IPS-18c (cell line): ENCODE measurements around the gene WDTC1.

Experiments used
- H3K4me3 ChIP-seq: 2 replicates; pipeline ENCODE4 v1.7.0; 2013; ENCODE audit warnings: low read depth, mild to moderate bottlenecking, low read length, moderate library complexity; ENCODE audit not compliant: insufficient read depth
- H3K9me3 ChIP-seq: one replicate; pipeline ENCODE4 v1.6.1; 2013; ENCODE audit warnings: mild to moderate bottlenecking, low read length, moderate library complexity; ENCODE audit not compliant: control insufficient read depth, insufficient read depth

The WDTC1 gene

DNA sequence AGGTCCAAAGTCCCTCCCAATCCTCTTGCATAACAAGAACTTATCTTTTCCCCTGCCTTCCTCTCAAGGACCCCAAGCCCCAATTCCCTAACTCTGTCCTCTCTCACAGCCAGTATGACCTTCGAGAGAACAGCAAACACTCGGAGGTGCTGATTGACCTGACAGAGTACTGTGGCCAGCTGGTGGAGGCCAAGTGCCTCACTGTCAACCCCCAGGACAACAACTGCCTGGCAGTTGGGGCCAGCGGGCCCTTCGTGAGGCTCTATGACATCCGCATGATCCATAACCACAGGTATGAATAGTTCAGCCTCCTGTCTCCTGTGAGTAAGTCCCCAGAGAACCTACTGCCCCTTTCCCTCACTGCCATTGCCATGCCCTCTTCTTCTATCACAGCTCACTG lies 57.7 kb downstream of the WDTC1 start:
- H3K9me3 ChIP-seq = no peaks in the 10 kb centered on the region

GRCh38 chr1:27293915-27294314 lies 59.5 kb downstream of the WDTC1 start:
- H3K4me3 ChIP-seq = no peak overlapping the region
- H3K9me3 ChIP-seq = no peaks in the 10 kb centered on the region

More for the DNA sequence above, 57.7 kb downstream of the WDTC1 start:
- H3K4me3 ChIP-seq = no peak overlapping the region

DNA sequence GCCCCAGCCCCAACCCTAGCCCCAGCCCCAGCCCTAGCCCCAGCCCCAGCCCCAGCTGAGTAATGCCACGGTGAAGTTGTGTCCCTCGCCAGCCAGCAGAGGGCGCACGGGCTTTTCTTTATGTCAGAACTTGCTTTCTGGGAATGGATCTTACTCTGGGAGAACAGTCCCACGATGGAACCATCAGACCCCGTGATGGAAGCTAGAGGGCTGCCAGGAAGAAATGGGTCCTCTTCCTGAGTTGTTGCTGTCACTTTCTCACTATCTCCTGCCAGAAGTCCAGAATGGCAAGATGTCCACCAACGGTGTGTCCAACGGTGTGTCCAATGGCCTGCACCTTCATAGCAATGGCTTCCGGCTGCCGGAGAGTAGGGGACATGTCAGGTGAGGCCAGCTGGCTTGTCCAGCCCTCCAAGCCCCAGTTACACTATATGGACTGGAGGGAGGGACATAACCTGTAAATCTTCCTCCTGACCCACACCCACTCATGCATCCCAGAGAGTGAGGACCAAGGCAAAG lies 62.4 kb downstream of the WDTC1 start:
- H3K9me3 ChIP-seq = no peaks in the 10 kb centered on the region

DNA sequence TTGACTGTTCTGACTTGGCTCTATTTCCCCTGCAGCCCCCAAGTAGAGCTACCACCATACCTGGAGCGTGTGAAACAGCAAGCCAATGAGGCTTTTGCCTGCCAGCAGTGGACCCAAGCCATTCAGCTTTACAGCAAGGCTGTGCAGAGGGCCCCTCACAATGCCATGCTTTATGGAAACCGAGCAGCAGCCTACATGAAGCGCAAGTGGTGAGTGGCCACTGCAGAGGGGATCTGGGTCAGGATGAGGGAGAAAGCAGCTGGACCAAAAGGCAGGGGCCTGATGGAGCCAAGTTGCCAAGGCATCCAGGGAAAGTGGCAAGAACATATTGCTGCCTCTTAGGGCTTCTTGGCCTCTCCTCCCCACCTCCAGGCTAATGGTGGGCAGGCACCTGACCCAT lies 63.5 kb downstream of the WDTC1 start:
- Histone ChIP-seq H3K4me3 (no peak overlapping the region), H3K9me3 (no peaks in the 10 kb centered on the region)

More for the DNA sequence above, 62.4 kb downstream of the WDTC1 start:
- no peak overlapping the region for H3K4me3 ChIP-seq

- no peaks in the 10 kb centered on the region for H3K9me3 ChIP-seq
- no peak overlapping the region for H3K4me3 ChIP-seq
Observed at GRCh38 chr1:27298632-27299384, 64.4 kb downstream of the WDTC1 start.

DNA sequence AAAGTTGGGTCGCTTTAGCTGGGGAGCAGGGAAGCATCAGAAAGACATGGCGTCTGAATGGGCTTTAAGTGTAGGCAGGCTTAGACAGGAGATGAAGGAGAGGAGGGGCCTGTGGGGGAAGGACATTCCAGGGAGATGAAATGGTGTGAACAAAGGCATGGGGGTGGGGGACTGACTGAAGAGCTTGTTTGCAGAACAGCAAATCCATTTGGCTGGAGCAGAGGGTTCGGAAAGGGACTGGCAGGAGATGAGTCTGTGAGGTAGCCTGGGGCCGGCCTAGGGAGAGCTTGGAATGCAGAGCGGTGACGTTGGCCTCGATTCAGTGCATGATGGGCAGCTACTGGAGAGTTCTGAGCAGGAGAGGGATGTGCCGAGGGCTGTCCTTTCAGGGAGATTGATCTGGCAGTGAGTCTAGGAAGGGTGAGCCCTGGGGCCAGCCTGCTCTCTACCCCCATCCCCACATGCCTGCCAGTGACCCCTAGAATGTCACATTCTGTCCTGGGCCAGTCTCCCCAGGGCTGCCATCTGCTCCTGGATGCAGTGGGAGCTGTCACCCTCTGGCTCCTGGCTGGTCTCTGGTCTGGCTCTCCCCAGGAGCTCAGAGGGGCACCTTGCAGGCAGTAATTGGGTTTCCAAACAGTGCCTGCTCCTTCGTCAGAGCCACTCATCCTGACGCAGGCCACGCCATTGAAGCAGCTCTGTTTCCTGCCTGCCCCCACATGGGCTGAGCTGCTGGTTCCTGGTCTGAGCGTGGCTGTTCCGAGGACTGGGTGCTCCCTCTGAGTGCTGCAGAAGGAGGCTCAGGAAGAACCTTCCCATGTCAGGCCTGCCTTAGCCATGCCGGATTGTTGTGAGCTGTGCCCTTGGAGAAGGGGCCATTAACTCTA lies 65.2 kb downstream of the WDTC1 start:
- Histone ChIP-seq H3K9me3 (no peaks in the 10 kb centered on the region), H3K4me3 (no peak overlapping the region)

DNA sequence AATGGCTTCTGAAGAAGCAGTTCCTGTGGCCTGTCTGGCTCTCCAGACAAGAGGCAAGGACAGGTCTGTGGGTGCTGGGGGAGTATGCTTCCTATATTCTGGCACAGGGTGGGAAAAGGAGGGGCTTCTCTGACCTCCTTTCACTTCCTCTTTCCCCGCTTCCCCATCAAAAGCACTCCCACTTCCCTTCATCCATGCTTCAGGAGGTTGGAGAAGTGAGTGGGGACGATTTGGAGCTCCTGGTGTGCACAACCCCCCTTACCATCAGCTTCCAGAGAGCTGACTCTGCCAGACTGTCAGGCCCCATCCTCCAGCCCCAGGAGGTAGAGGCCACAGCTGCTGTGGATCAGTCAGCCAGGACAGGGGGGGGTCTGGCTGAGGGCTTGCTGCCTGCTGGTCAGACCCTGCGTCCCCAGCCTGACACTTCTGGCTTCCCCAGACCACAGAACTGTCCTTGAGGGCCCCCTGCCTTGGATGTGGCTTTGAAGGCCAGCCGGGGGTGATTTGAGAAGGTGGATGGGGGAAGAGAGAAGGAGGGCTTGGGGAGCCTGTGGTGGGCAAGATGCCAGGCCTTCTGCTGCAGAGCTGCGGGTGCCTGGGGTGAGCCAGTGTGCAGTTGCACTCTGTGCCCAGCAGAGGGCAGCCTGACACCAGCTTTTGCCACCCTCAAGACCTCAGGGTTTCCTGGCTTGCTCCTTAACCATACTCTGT lies 66.1 kb downstream of the WDTC1 start:
- Histone ChIP-seq H3K4me3 (no peak overlapping the region), H3K9me3 (no peaks in the 10 kb centered on the region)

- H3K9me3 ChIP-seq = no peaks in the 10 kb centered on the region
Observed at GRCh38 chr1:27301052-27301422, 66.6 kb downstream of the WDTC1 start.

GRCh38 chr1:27301582-27302199 lies 67.3 kb downstream of the WDTC1 start:
- H3K4me3 ChIP-seq = no peak overlapping the region

More at GRCh38 chr1:27301052-27301422, 66.6 kb downstream of the WDTC1 start:
- H3K4me3 ChIP-seq = no peak overlapping the region

DNA sequence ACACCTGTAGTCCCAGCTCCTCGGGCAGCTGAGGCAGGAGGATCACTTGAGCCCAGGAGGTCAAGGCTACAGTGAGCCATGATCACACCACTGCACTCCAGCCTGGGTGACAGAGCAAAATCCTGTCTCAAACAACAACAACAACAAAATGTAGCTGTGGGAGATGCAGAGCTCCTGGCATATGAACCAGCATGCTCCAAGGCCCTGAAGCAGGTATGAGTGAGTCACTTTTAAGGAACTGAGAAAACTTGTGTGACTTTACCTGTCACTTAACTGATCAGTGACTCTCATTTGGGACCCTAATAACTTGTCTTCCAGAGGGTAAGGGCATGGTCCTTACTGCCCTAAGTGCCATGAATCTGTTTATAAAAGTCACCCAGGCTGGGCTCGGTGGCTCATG lies 68.2 kb downstream of the WDTC1 start:
- H3K4me3 ChIP-seq = no peak overlapping the region
- H3K9me3 ChIP-seq = no peaks in the 10 kb centered on the region

More at GRCh38 chr1:27301582-27302199, 67.3 kb downstream of the WDTC1 start:
- no peaks in the 10 kb centered on the region for H3K9me3 ChIP-seq

- H3K9me3 ChIP-seq = no peaks in the 10 kb centered on the region
- no peak overlapping the region for H3K4me3 ChIP-seq
Observed at GRCh38 chr1:27303509-27303908, 69.1 kb downstream of the WDTC1 start.

GRCh38 chr1:27306071-27306470 lies 71.6 kb downstream of the WDTC1 start:
- H3K9me3 ChIP-seq = no peaks in the 10 kb centered on the region

DNA sequence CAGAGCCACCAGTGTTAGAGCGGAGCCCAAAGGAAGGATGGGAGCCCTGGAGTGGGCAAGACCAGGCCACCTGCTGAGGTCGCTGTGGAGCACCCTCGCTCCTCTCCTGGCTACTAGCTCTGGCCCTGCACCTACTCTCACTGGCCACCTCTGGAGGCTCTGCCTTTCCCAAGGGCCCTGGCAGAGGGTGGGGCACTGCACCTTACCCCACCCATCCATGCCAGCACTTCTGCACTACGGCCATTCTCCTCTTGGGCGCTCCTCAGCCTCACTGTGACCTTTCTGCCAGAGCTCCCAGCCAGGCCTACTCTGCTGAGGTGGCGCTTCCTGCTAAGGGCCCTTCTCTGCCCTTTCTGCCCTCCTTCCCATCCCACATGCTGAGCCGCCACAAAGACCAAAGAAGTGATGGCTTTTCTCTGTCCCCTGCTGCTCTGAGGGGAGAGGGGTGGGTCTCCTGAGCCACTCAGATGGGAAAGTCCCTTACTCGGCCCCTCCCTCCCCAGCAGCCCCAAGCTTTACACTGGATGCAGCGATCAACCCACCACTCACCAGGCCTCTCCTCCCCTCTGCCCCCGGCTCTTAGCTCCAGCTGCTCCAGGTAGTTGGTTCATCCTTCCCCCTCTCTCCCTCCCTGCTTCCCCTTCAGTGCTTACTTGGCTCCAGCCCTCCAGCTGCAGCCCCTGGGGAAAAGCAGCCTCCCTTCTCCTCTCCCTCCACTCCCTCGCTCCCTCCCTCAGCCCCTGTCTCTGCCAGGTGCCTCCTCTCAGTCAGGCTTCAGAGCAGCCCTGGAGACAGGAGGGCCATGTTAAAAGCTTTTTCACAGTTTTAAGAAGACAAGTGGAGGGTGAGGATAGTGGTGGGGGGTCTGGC lies 72.7 kb downstream of the WDTC1 start:
- Histone ChIP-seq H3K9me3 (no peaks in the 10 kb centered on the region), H3K4me3 (no peak overlapping the region; the same call in 1 of the 2 replicates)

More at GRCh38 chr1:27306071-27306470, 71.6 kb downstream of the WDTC1 start:
- no peak overlapping the region for H3K4me3 ChIP-seq

- no peaks in the 10 kb centered on the region for H3K9me3 ChIP-seq
- no peak overlapping the region for H3K4me3 ChIP-seq
Observed at GRCh38 chr1:27307874-27308598, 73.6 kb downstream of the WDTC1 start.

DNA sequence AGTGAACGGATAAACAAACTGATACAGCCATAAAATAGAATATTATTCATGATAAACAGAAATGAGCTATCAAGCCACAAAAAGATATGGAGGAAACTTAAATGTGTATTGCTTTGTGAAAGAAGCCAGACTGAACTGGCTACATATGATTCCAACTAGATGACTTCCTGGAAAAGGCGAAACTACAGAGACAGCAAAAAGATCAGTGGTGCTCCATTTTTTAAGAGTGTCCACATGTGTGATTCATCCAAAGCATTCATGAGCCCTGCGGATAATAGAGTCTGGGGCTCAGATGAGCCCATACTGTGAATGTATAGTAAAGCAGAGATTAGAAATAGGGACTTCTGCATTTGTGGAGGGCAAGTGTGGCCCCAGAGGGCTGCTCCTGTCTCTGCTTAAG lies 79.7 kb downstream of the WDTC1 start:
- Histone ChIP-seq H3K4me3 (no peak overlapping the region), H3K9me3 (no peaks in the 10 kb centered on the region)

GRCh38 chr1:27314737-27315136 lies 80.3 kb downstream of the WDTC1 start:
- H3K9me3 ChIP-seq = no peaks in the 10 kb centered on the region
- H3K4me3 ChIP-seq = no peak overlapping the region
